HUES48 (cell line): ENCODE measurements around the gene MRPS22.

Experiments
- H3K27ac ChIP-seq: one replicate; pipeline ENCODE4 v1.7.0; 2013; ENCODE audit warnings: low read depth, low read length, inconsistent platforms
- H3K27me3 ChIP-seq: 2 replicates; pipeline ENCODE4 v1.6.1; 2013; ENCODE audit warnings: mild to moderate bottlenecking, low read length; ENCODE audit not compliant: control insufficient read depth, insufficient read depth
- H3K36me3 ChIP-seq: 2 replicates; pipeline ENCODE4 v1.6.1; 2013; ENCODE audit warnings: low read length; ENCODE audit not compliant: control insufficient read depth, insufficient read depth
- H3K4me1 ChIP-seq: 2 replicates; pipeline ENCODE4 v1.6.1; 2013; ENCODE audit warnings: mild to moderate bottlenecking, low read length; ENCODE audit not compliant: control insufficient read depth, insufficient read depth
- H3K4me3 ChIP-seq: 2 replicates; pipeline ENCODE4 v1.5.1; 2013; ENCODE audit warnings: mild to moderate bottlenecking, low read depth, low read length
- H3K9ac ChIP-seq: 2 replicates; pipeline ENCODE4 v1.6.1; 2013; ENCODE audit warnings: mild to moderate bottlenecking, low read depth, low read length, moderate library complexity
- H3K9me3 ChIP-seq: 2 replicates; pipeline ENCODE4 v1.6.1; 2013; ENCODE audit warnings: low read length; ENCODE audit not compliant: control insufficient read depth, insufficient read depth

MRPS22 gene

GRCh38 chr3:139343895-139344856 lies at the start of gene MRPS22:
Gene MRPS22 (plus strand): TSS chr3:139344020. CDS start chr3:139344027, 7 bp downstream.
- Histone ChIP-seq H3K4me3 (peak within 1 kb of the TSS; percentile 92), H3K27ac (peak within 1 kb of the TSS; percentile 78), H3K4me1 (peaks cover 8% of the 10 kb centered on the region; the same call in 1 of the 2 replicates), H3K9me3 (no peaks in the 10 kb centered on the region), H3K36me3 (peaks cover 27% of the 10 kb centered on the region), H3K9ac (peak within 1 kb of the TSS; percentile 80), H3K27me3 (peaks cover 31% of the 10 kb centered on the region)

GRCh38 chr3:139295040-139295439 lies 48.8 kb upstream of the MRPS22 start:
- no peaks in the 10 kb centered on the region for H3K4me1 ChIP-seq
- H3K27me3 ChIP-seq = no peaks in the 10 kb centered on the region

GRCh38 chr3:139296141-139296718 lies 47.6 kb upstream of the MRPS22 start:
- Histone ChIP-seq H3K27me3 (no peaks in the 10 kb centered on the region), H3K27ac (no peak overlapping the region), H3K9ac (no peak overlapping the region), H3K4me1 (no peaks in the 10 kb centered on the region), H3K4me3 (no peak overlapping the region), H3K36me3 (no peaks in the 10 kb centered on the region), H3K9me3 (no peaks in the 10 kb centered on the region)

More at GRCh38 chr3:139295040-139295439, 48.8 kb upstream of the MRPS22 start:
- Histone ChIP-seq H3K36me3 (no peaks in the 10 kb centered on the region), H3K4me3 (no peak overlapping the region), H3K9ac (no peak overlapping the region), H3K27ac (no peak overlapping the region), H3K9me3 (no peaks in the 10 kb centered on the region)

GRCh38 chr3:139297588-139298311 lies 46.1 kb upstream of the MRPS22 start:
- H3K36me3 ChIP-seq = no peaks in the 10 kb centered on the region
- no peak overlapping the region for H3K9ac ChIP-seq
- H3K9me3 ChIP-seq = no peaks in the 10 kb centered on the region
- H3K4me1 ChIP-seq = no peaks in the 10 kb centered on the region
- no peaks in the 10 kb centered on the region for H3K27me3 ChIP-seq
- no peak overlapping the region for H3K27ac ChIP-seq
- H3K4me3 ChIP-seq = no peak overlapping the region

- Histone ChIP-seq H3K9ac (no peak overlapping the region), H3K27ac (peak overlapping the region; percentile 62)
These were observed 44.3 kb upstream of the MRPS22 start for GRCh38 chr3:139299261-139300132.

GRCh38 chr3:139300416-139300815 lies 43.4 kb upstream of the MRPS22 start:
- Histone ChIP-seq H3K4me3 (no peak overlapping the region), H3K4me1 (0 out of 2 replicates have a peak, but pooled peaks cover 4% of the 10 kb centered on the region), H3K9ac (no peak overlapping the region), H3K27me3 (no peaks in the 10 kb centered on the region), H3K27ac (no peak overlapping the region), H3K9me3 (no peaks in the 10 kb centered on the region), H3K36me3 (no peaks in the 10 kb centered on the region)

More at GRCh38 chr3:139299261-139300132, 44.3 kb upstream of the MRPS22 start:
- Histone ChIP-seq H3K36me3 (no peaks in the 10 kb centered on the region), H3K27me3 (no peaks in the 10 kb centered on the region), H3K9me3 (no peaks in the 10 kb centered on the region), H3K4me1 (0 out of 2 replicates have a peak, but pooled peaks cover 3% of the 10 kb centered on the region), H3K4me3 (no peak overlapping the region)

- no peak overlapping the region for H3K4me3 ChIP-seq
- H3K9ac ChIP-seq = no peak overlapping the region
- no peak overlapping the region for H3K27ac ChIP-seq
- H3K4me1 ChIP-seq = 0 out of 2 replicates have a peak, but pooled peaks cover 4% of the 10 kb centered on the region
- H3K9me3 ChIP-seq = no peaks in the 10 kb centered on the region
- H3K27me3 ChIP-seq = no peaks in the 10 kb centered on the region
- no peaks in the 10 kb centered on the region for H3K36me3 ChIP-seq
These were observed 42.6 kb upstream of the MRPS22 start for GRCh38 chr3:139301183-139301582.

- 0 out of 2 replicates have a peak, but pooled peaks cover 4% of the 10 kb centered on the region for H3K4me1 ChIP-seq
- no peaks in the 10 kb centered on the region for H3K9me3 ChIP-seq
- no peaks in the 10 kb centered on the region for H3K27me3 ChIP-seq
- H3K4me3 ChIP-seq = no peak overlapping the region
- no peak overlapping the region for H3K9ac ChIP-seq
- no peaks in the 10 kb centered on the region for H3K36me3 ChIP-seq
- H3K27ac ChIP-seq = no peak overlapping the region
These were observed 42.2 kb upstream of the MRPS22 start for GRCh38 chr3:139301654-139302053.

GRCh38 chr3:139302084-139302800 lies 41.6 kb upstream of the MRPS22 start:
- Histone ChIP-seq H3K27ac (no peak overlapping the region), H3K9me3 (no peaks in the 10 kb centered on the region), H3K4me1 (0 out of 2 replicates have a peak, but pooled peaks cover 4% of the 10 kb centered on the region), H3K36me3 (no peaks in the 10 kb centered on the region), H3K9ac (no peak overlapping the region), H3K27me3 (no peaks in the 10 kb centered on the region), H3K4me3 (no peak overlapping the region)

GRCh38 chr3:139302801-139303113 lies 41.1 kb upstream of the MRPS22 start:
- Histone ChIP-seq H3K27ac (no peak overlapping the region), H3K4me3 (no peak overlapping the region), H3K36me3 (no peaks in the 10 kb centered on the region), H3K9me3 (no peaks in the 10 kb centered on the region), H3K4me1 (0 out of 2 replicates have a peak, but pooled peaks cover 4% of the 10 kb centered on the region), H3K9ac (no peak overlapping the region), H3K27me3 (no peaks in the 10 kb centered on the region)
